ENCODE measurements around the gene PROB1.
"Not testable (repeated sequence)": the region's sequence is repeated elsewhere in the genome, so short reads cannot be mapped to it uniquely, and the experiment has no call there.

PROB1 gene

DNA sequence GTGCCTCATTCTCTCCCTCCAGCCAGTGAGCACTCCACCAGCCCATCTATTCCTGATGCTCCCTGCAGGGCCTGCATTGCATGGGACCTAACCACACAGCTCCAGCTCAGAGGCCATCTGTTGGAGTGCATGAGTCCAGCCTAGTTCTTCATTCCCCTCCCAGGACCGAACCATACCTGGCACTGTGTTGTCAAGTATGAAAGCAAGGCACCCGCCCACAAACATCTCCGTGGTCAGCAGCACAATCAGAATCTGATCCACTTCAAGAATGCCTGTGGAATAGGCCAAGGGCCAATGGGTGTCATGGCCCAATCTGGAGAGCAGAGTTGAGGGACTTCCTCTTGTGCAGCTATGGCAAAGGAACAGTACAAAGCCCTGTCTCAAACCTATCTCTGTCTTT, 17.7 kb downstream of the PROB1 start:
- DNase-seq (ENCODE audit: low spot score): no peak

DNA sequence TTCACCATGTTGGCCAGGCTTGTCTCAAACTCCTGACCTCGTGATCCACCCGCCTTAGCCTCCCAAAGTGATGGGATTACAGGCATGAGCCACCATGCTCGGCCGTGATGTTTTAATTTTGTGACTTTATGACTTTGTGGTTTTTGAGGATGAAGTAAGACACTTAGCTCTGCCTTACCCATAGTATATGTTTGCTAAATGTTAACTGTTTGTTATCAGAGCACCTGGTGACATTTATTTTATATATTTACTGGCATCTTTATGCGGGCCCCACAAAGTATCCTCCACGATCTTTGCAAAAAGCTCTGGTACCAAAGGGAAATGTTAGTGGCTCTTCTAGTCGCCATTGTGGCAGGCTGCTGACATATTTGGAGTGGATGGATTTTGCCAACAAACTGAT, 18.5 kb downstream of the PROB1 start:
- DNase-seq (ENCODE audit: low spot score): no peak

DNA sequence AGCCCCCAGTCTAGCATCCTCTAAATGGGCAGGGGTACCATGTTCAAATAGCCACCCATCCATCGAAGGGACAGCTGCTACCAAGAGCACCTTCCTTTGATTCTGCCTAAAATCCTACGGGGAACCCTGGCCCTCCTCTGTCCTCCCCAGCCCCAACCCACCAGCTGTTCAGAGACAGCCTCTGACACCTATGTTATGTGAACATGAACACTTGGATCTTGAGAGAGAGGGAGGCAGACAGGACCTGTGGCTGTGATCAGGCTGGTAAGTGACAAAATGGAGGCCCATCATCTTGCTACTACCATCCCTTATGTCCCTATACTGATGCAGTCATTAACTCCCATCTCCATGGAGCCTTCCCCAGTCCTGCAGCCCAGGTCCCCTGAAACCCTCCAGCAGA, 20.0 kb downstream of the PROB1 start:
- DNase-seq (ENCODE audit: low spot score): no peak

DNA sequence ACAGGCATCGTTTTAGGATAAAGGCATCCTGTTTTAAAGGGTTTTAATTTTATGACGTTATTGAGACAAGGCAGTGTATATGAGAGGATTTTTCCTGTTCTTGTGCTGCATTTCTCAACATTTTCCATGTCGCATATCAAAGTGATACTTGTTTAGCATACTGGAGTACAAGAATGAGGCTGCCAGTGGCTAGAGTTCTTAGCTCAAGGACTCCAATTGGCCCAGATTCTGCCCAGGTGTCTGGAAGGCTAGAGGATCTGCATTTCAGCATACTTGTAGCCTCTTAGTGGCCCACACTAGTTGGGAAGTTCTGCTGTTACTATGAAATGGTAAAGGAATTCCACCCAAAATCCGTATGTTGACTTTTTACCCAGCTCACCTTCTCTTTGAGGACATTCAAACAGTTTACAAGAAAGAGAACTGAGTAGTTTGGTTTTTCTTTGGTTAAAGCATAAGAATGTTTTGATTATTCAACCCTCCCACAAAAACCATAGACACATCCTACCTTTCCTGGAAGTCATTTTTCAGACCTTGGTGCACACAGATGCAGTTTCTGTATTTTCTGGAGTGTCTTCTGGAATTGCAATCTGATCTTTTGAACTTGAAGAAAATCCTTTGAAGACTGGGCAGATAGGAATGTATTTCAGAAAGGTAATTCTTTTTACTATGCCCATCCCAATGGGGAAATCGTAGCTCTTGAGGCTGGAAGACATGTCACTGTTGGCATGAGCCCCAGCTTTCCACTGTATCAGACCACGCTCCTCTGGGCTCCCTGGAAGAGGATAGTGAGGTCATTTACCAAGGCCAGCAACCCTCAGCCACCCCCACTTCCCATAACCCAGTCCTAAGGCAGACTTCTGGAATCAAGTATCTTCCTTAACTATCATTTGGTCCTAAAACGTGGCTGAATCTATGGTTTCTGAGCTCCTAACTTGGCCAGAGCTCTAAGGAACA, 23.1 kb downstream of the PROB1 start:
- DNase-seq (ENCODE audit: low spot score): no peak

DNA sequence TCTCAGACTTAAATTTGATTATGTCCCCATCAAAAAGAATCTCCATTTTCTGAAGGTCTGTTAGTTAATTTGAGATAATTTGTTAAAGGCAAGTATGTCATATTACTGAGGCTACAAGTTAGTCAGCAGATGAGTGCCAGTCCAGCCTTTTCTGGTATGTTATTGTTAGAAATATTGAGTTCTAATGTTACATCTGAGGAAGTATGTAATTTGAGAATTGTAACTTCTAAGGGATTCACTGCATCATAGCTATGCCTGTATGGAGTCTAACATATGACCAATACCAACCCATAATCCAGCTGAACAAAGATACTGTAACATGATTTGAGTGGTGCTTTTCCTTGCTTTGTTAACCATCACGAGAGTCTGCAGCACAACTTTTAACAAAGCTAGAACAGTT, 25.7 kb downstream of the PROB1 start:
- DNase-seq (ENCODE audit: low spot score): no peak

DNA sequence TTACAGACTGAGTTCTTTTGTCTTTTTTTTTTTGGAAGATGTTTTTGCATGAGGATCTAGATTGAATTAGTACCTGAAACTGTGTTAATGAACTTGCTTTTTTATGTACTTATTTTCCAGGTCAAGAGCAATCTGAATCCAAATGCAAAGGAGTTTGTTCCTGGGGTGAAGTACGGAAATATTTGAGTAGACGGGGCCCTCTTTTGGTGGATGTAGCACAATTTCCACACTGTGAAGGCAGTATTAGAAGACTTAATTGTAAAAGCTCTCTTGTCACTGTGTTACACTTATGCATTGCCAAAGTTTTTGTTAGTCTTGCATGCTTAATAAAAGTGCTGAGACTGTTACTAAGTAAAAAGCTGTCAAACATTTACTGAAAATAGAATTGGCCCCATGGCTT, 26.3 kb downstream of the PROB1 start:
- peak; percentile 48 for DNase-seq (ENCODE audit: low spot score)

DNA sequence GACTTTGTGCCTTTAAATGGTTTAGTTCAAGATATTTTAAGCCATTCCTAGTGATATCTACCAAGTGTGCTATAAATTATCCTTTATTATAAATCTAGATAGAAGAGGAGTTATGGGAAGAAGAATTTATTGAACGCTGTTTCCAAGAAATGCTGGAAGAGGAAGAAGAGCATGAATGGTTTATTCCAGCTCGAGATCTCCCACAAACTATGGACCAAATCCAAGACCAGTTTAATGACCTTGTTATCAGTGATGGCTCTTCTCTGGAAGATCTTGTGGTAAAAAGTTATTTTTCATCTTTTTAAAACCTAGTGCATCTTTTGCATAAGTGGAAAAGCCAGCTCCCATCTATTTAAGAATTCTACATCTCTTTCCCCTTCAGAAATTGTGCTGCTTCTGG, 30.4 kb downstream of the PROB1 start:
- DNase-seq (ENCODE audit: low spot score): no peak

DNA sequence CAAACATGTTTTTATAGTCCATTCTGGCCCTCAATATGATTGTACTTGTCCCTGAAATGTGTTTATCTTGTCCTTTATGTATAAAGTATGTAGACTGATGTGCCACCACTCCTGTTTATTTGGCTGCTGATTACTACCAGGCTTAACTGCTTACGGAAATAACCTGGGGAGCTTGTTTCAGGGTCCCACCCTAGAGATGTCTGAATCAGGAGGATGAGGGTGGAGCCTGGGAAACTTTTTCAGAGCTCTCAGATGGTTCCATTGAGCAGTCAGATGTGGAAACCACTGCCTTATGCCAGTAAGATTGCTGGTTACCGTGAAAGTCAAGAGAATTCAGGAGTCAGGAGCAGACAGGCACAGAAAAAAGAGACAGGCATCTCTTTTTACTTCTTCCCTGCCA, 31.0 kb downstream of the PROB1 start:
- DNase-seq (ENCODE audit: low spot score): no peak

DNA sequence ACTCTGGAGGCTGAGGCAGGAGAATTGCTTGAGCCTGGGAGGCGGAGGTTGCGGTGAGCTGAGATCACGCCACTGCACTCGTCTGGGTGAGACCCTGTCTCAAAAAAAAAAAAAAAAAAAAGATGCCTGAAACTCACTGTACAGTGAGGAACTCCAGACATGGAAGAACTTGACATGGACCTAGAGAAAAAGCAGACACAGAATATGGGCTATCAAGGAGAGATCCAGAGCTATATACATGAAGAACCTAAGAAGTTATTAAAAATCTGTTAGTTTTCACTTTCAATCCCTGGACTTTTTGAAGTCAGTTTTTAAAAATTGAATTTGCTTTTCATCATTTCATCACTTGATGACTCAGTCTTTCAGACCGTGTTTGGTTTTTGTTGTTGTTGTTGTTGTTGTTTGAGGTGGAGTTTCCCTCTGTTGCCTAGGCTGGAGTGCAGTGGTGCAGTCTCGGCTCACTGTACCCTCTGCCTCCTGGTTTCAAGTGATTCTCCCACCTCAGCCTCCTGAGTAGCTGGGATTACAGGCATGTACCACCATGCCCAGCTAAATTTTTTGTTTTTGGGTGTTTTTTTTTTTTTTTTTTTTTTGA, 33.0 kb downstream of the PROB1 start:
- no peak for DNase-seq (ENCODE audit: low spot score)

DNA sequence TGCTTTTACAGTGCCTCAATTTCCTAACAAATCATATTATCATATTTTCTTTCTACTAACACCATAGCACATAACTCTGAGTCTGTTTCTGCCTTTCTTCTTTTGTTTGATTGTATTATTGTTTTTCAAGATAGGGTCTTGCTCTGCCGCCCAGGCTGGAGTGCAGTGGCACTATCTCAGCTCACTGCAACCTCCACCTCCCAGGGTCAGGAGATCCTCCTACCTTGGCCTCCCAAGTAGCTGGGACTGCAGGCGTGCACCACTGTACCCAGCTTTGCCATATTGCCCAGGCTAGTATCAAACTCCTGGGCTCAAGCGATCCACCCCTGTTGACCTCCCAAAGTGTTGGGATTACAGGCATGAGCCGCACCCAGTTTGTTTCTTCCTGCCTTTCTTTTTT, 34.5 kb downstream of the PROB1 start:
- DNase-seq (ENCODE audit: low spot score): no peak

DNA sequence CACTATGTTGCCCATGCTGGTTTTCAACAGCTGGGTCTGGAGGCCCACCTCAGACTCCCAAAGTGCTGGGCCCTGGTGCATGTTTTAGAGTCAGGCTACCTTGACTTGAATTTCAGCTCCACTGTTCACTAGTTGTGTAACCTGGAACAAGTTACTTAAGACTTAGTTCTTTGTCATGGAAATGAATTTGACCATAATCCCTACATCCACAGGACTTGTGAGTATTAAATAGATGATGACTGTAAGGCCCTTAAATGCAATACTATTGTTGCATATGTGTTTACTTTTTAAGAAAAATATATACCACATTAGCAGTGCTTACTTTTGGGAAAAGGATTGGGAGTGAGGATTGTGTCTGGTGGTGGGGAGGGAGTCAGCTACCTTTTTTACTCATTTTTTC, 36.8 kb downstream of the PROB1 start:
- DNase-seq (ENCODE audit: low spot score): no peak

DNA sequence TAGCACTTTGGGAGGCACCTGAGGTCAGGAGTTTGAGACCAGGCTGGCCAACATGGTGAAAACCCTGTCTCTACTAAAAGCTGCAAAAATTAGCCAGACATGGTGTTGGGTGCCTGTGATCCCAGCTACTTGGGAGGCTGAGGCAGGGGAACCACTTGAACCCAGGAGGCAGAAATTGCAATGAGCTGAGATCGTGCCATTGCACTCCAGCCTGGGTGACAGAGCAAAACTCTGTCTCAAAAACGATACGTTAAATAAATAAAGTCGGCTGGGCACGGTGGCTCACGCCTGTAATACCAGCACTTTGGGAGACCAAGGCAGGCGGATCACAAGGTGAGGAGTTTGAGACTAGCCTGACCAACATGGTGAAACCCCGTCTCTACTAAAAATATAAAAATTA, 39.0 kb downstream of the PROB1 start:
- not testable (repeated sequence) for DNase-seq (ENCODE audit: low spot score)

DNA sequence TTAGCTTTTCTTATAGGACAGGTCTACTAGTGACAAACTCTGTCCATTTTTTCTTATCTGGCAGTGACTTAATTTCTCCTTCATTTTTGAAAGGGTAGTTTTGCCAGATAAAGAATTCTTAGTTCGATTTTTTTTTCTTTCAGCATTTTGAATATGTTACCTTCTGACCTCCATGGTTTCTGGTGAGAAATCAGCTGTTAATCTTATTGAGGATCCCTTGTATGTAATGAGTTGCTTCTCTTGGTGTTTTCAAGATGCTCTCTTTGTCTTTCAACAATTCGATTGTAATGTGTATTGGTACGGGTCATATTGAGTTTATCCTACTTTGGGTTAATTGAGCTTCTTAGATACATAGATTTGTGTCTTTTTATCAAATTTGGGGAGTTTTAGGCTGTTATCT, 40.7 kb downstream of the PROB1 start:
- no peak for DNase-seq (ENCODE audit: low spot score)

DNA sequence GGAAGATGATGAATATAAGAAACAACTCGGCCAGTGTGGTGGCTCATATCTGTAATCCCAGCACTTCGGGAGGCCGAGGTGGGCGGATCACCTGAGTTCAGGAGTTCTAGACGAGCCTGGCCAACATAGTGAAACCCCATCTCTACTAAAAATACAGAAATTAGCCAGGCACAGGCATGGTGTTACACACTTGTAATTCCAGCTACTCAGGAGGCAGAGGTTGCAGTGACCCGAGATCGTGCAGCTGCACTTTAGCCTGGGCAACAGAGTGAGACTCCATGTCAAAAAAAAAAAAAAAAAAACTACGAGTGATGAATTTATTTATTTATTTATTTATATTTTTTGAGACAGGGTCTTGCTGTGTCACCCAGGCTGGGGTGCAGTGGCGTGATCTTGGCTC, 47.0 kb downstream of the PROB1 start:
- not testable (repeated sequence) for DNase-seq (ENCODE audit: low spot score)

DNA sequence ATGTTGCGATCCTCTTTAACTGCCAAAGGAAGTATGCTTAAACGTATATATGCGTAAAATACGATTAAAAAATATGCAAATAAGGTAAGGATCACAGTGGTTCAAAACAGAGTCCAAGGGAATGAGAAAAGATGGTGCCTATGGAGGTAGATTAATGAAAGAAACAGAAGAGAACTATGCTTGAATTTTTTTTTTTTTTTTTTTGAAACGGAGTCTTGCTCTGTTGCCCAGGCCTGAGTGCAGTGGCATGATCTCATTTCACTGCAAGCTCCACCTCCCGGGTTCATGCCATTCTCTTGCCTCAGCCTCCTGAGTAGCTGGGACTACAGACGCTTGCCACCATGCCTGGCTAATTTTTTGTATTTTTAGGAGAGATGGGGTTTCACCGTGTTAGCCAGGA, 49.5 kb downstream of the PROB1 start:
- DNase-seq (ENCODE audit: low spot score): not testable (repeated sequence)

DNA sequence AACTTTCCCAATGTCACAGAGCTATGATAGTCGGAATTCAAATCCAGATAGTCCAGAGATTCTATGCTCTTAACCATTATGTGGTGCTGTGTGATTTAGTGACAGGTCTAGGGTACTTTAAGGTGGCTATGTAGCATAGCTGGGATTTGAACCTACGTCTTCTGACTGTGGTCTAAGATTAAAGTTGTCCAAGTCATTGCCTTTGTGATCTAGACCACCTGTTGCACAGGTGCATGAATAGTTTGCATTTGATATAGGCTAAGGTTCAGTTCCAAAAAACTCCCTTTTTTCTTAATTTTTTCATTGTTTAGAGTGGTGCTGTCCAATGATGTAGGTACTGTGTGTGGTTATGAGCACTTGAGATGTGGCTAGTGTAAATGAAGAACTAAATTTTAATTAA, 50.7 kb downstream of the PROB1 start:
- DNase-seq (ENCODE audit: low spot score): no peak

DNA sequence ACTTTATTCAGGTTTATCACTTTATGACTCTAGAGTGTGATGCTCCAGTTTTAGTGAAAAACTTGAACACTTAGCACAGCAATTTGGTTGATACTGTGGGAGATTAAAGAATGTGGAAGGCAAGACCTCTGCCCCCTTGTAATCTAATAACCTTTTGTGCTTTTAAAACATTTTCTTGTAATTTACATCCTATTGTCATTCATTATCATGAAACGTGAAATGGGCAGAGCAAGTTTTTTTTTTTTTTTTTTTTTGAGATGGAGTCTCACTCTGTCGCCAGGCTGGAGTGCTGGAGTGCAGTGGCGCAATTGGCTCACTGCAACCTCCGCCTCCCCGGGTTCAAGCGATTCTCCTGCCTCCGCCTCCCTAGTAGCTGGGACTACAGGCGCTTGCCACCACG, 51.4 kb downstream of the PROB1 start:
- DNase-seq (ENCODE audit: low spot score): no peak

DNA sequence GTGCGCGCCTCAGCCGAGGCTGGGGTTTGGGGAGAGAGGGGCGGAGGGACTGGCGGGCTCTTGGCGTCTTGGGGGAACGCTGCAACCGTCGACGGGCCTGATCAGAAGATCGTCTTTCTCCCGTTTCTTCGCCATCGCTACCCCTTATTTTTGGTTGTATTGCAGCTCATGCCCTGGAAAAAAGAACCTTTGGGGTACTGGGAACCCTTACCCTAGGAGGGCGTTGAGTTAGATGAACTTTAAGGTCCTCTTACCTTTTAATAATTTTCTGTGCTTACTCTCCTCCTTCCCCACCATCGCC, 52.5 kb downstream of the PROB1 start:
- no peak for DNase-seq (ENCODE audit: low spot score)

DNA sequence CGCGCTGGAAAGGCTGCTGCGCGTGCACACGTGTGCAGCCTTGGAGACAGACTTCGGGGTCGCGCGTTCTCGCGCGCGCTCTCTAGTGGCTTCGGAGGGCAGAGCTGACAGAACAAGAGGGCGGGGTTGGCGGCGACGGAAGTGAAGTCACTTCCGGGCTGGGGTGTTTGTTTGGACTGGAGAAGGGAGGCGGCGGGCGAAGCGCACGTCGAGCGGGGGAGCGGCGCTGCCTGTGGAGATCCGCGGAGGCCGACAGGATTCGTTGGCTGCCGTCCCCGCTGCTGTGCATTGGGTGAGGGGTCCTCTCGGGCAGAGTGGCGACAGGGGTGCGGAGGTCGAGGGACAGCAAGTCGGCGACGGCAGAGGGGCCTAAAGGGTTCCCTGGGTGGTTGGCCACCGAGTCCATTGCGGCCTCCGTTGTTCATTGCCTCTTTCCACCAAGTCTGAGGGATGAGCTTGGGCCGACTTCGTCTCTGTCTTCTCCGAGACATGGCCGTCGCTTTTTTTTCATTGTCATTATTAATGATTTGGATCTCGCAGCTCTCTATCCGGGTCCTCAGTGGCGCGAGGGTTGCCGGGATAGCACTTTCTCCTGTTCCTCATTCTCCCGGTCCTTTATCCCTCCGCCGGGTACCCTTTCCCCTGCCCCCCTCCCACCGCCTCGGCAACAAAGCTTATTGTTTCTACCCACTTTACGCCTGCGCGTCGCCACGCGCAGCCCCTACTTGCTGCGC, 53.0 kb downstream of the PROB1 start, which contains the start of gene PAIP2:
TSS of gene PAIP2 (plus strand) at position 166 of the 734 bp plus-strand sequence. CDS start 21,931 bp downstream, outside the sequence.
- peak; percentile 98 for DNase-seq (ENCODE audit: low spot score)

DNA sequence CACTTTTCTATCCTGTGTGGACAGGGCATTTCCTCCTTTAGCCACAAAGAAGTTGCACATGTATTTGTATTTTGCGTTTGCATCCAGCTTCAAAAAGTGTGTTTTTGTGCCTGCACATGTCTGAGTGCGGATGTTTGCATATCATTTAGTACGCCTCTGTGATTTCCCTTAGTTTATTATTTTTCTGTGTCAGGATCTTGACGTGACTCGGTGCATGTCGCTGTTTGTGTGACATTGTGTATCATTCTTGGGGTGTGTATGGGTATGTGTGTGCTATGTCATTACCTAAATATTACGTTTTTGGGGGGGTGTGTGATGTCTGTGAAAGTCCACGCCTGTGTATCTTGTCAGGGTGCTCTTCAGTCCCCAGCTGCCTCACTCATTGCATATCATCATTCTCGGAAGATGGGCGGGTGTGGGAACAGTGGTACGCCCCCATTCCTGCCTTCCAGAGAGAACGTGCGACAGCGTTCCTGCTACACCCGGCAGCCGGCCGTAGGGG, 53.7 kb downstream of the PROB1 start:
- no peak for DNase-seq (ENCODE audit: low spot score)

All from cerebellar cortex (tissue), 1 donor.